Activated naive CD4-positive, alpha-beta T cell treated with anti-CD3 and anti-CD28 coated beads, Interleukin-2, amount 50 U/mL, for 16 hours (primary cell): ENCODE measurements around the gene JARID2.

Source experiments
- DNase-seq: peaks from one replicate; pipeline ENCODE4 v3.0.0-alpha.2; 2020

JARID2 gene

GRCh38 chr6:15449011-15449410 is 203.1 kb downstream of the JARID2 start:
- no peak for DNase-seq

- DNase-seq: no peak
Measured at GRCh38 chr6:15451738-15452137, 205.9 kb downstream of the JARID2 start.

GRCh38 chr6:15452182-15452941 is 206.5 kb downstream of the JARID2 start:
- DNase-seq: no peak

GRCh38 chr6:15453186-15453585 is 207.3 kb downstream of the JARID2 start:
- no peak for DNase-seq

GRCh38 chr6:15453622-15454021 is 207.8 kb downstream of the JARID2 start:
- no peak for DNase-seq

- no peak for DNase-seq
Measured at GRCh38 chr6:15456422-15456821, 210.6 kb downstream of the JARID2 start.

GRCh38 chr6:15457121-15457650 is 211.3 kb downstream of the JARID2 start:
- DNase-seq: no peak

GRCh38 chr6:15458021-15458459 is 212.2 kb downstream of the JARID2 start:
- no peak for DNase-seq

- DNase-seq: no peak
Measured at GRCh38 chr6:15460110-15460727, 214.3 kb downstream of the JARID2 start.

GRCh38 chr6:15461127-15461944 is 215.5 kb downstream of the JARID2 start:
- no peak for DNase-seq

GRCh38 chr6:15462256-15462655 is 216.4 kb downstream of the JARID2 start:
- DNase-seq: no peak

- DNase-seq: no peak
Measured at GRCh38 chr6:15462717-15463525, 217.1 kb downstream of the JARID2 start.

GRCh38 chr6:15464211-15464725 is 218.4 kb downstream of the JARID2 start:
- peak; percentile 55 for DNase-seq

GRCh38 chr6:15465212-15465611 is 219.3 kb downstream of the JARID2 start:
- DNase-seq: no peak

- no peak for DNase-seq
Measured at GRCh38 chr6:15470746-15471145, 224.9 kb downstream of the JARID2 start.

GRCh38 chr6:15472621-15473020 is 226.8 kb downstream of the JARID2 start:
- DNase-seq: no peak

- no peak for DNase-seq
Measured at GRCh38 chr6:15473174-15473573, 227.3 kb downstream of the JARID2 start.

GRCh38 chr6:15473741-15474161 is 227.9 kb downstream of the JARID2 start:
- no peak for DNase-seq

GRCh38 chr6:15474196-15474595 is 228.3 kb downstream of the JARID2 start:
- no peak for DNase-seq

GRCh38 chr6:15475261-15475660 is 229.4 kb downstream of the JARID2 start:
- no peak for DNase-seq

- no peak for DNase-seq
Measured at GRCh38 chr6:15475872-15476271, 230.0 kb downstream of the JARID2 start.
